CD1c-positive myeloid dendritic cell (primary cell): ENCODE results near the gene CDR2.
A peak's percentile ranks its signal among the peaks of the same experiment; 100 is the strongest.
"Not testable (repeated sequence)": the region's sequence is repeated elsewhere in the genome, so short reads cannot be mapped to it uniquely, and the experiment has no call there.

ENCODE experiments used
- DNase-seq: peaks from one replicate; pipeline ENCODE4 v3.0.0-alpha.2; 2016; ENCODE audit errors: extremely low spot score

The CDR2 gene

GRCh38 chr16:22352723-22353122 lies 21.7 kb downstream of the CDR2 start:
- no peak for DNase-seq

GRCh38 chr16:22352140-22352539 lies 22.3 kb downstream of the CDR2 start:
- DNase-seq = no peak

GRCh38 chr16:22351017-22351416 lies 23.4 kb downstream of the CDR2 start:
- not testable (repeated sequence) for DNase-seq

- DNase-seq = no peak
Observed at GRCh38 chr16:22348291-22348690, 26.1 kb downstream of the CDR2 start.

GRCh38 chr16:22347100-22347820 lies 27.2 kb downstream of the CDR2 start:
- no peak for DNase-seq

GRCh38 chr16:22346483-22346882 lies 27.9 kb downstream of the CDR2 start:
- DNase-seq = peak; percentile 96

GRCh38 chr16:22342082-22342481 lies 32.3 kb downstream of the CDR2 start:
- DNase-seq = no peak

- no peak for DNase-seq
Observed at GRCh38 chr16:22340945-22341344, 33.5 kb downstream of the CDR2 start.

GRCh38 chr16:22337849-22338635 lies 36.4 kb downstream of the CDR2 start:
- DNase-seq = no peak

- no peak for DNase-seq
Observed at GRCh38 chr16:22337045-22337444, 37.4 kb downstream of the CDR2 start.

- DNase-seq = no peak
Observed at GRCh38 chr16:22336581-22336980, 37.8 kb downstream of the CDR2 start.

GRCh38 chr16:22335668-22336246 lies 38.7 kb downstream of the CDR2 start:
- DNase-seq = no peak

GRCh38 chr16:22333457-22333994 lies 40.9 kb downstream of the CDR2 start:
- peak; percentile 56 for DNase-seq

- DNase-seq = peak; percentile 53
Observed at GRCh38 chr16:22330326-22330725, 44.1 kb downstream of the CDR2 start.

GRCh38 chr16:22329199-22329695 lies 45.2 kb downstream of the CDR2 start:
- DNase-seq = no peak

- DNase-seq = no peak
Observed at GRCh38 chr16:22328081-22328725, 46.2 kb downstream of the CDR2 start.

GRCh38 chr16:22327446-22327775 lies 47.0 kb downstream of the CDR2 start:
- DNase-seq = no peak

GRCh38 chr16:22326771-22327445 lies 47.5 kb downstream of the CDR2 start:
- DNase-seq = no peak

- DNase-seq = no peak
Observed at GRCh38 chr16:22326369-22326652, 48.1 kb downstream of the CDR2 start.

- no peak for DNase-seq
Observed at GRCh38 chr16:22325598-22326368, 48.6 kb downstream of the CDR2 start.
